Endothelial cell of umbilical vein (primary cell): ENCODE measurements around the gene OR2C3. TPM values are rescaled to one million over a fixed set of nuclear protein-coding genes. Genes with fewer than 3 reads are reported as not detected.

Experiments
- BruUV-seq: library from RNA; stranded (reverse); fragments of 400-500 nt; replicated peaks from 2 replicates; lab custom pipeline; 2021; lab: Mats Ljungman, UMichigan
- CTCF ChIA-PET: fragments of 300-600, 350-600 bp; sonication (Branson Sonifier 250); formaldehyde crosslinking; loops from one replicate; lab custom pipeline; 2021; ENCODE audit warnings: antibody characterized with exemption, inconsistent platforms; lab: Charles Lee
- POLR2A ChIA-PET: fragments of 300-600, 350-600 bp; sonication (Branson Sonifier 250); formaldehyde crosslinking; loops from one replicate; lab custom pipeline; 2021; ENCODE audit warnings: antibody characterized with exemption, inconsistent platforms; lab: Charles Lee
- DNase-seq: peaks from one replicate; pipeline ENCODE4 v3.0.0-alpha.2; 2011; ENCODE audit warnings: low read depth, low spot score
- FAIRE-seq: peaks from 2 replicates; lab custom pipeline; 2011; peaks lifted over from hg19 to GRCh38; lab: Jason Lieb, UNC
- H2AFZ ChIP-seq: 2 replicates; pipeline ENCODE4 v1.6.0; 2012; ENCODE audit warnings: low read depth, low read length, control low read depth, inconsistent platforms
- H3K27ac ChIP-seq: 2 replicates; pipeline ENCODE4 v1.5.1; 2011; ENCODE audit warnings: low read depth, mild to moderate bottlenecking, control low read depth, low read length, moderate library complexity; ENCODE audit not compliant: insufficient read depth
- H3K27me3 ChIP-seq, 2 experiments: 2 replicates each; pipeline versions ENCODE4 v1.6.0 to v1.6.1; 2011; ENCODE audit warnings: low read length in 2 of 2, mixed read lengths in 1 of 2; ENCODE audit not compliant: control insufficient read depth in 2 of 2, insufficient read depth in 2 of 2
- H3K36me3 ChIP-seq, 2 experiments: 2 replicates in 1 of 2; 3 replicates in 1 of 2; pipeline ENCODE4 v1.5.1; 2011; ENCODE audit warnings: low read length in 2 of 2, mild to moderate bottlenecking in 1 of 2, moderate library complexity in 1 of 2; ENCODE audit not compliant: control insufficient read depth in 2 of 2, insufficient read depth in 2 of 2; ENCODE audit errors: extremely low read depth in 1 of 2
- H3K4me1 ChIP-seq: 3 replicates; pipeline ENCODE4 v1.5.1; 2011; ENCODE audit warnings: mild to moderate bottlenecking, low read length; ENCODE audit not compliant: control insufficient read depth, insufficient read depth; ENCODE audit errors: extremely low read depth
- H3K4me2 ChIP-seq: 2 replicates; pipeline ENCODE4 v1.6.1; 2011; ENCODE audit warnings: low read length, control low read depth, mixed read lengths; ENCODE audit not compliant: insufficient read depth
- H3K4me3 ChIP-seq, 3 experiments: fragments of 200-600 bp in 1 of 3; sonication (generic), shearing (Covaris generic) in 1 of 3; replicated peaks in 1 of 3; 2 replicates each; pipeline ENCODE4 v1.5.1; 2011 to 2016; ENCODE audit warnings: control low read depth in 3 of 3, low read length in 3 of 3, mild to moderate bottlenecking in 2 of 3, inconsistent platforms in 1 of 3, low read depth in 1 of 3, moderate library complexity in 1 of 3; ENCODE audit not compliant: insufficient read depth in 1 of 3
- H3K79me2 ChIP-seq: 2 replicates; pipeline ENCODE4 v1.6.0; 2012; ENCODE audit warnings: low read length, inconsistent platforms; ENCODE audit not compliant: control insufficient read depth, insufficient read depth
- H3K9ac ChIP-seq: replicated peaks from 2 replicates; pipeline ENCODE3; 2011; ENCODE audit warnings: low read length, control low read depth; ENCODE audit not compliant: insufficient read depth; ENCODE audit errors: extremely low read depth
- H3K9me1 ChIP-seq: replicated peaks from 3 replicates; pipeline ENCODE4 v1.6.0; 2011; ENCODE audit warnings: mild to moderate bottlenecking, low read length; ENCODE audit not compliant: control insufficient read depth, insufficient read depth; ENCODE audit errors: extremely low read depth
- H3K9me3 ChIP-seq: replicated peaks from 2 replicates; pipeline ENCODE4 v1.5.1; 2012; ENCODE audit warnings: low read length, inconsistent platforms; ENCODE audit not compliant: control insufficient read depth, insufficient read depth
- H4K20me1 ChIP-seq: replicated peaks from 2 replicates; pipeline ENCODE3; 2011; ENCODE audit warnings: mild to moderate bottlenecking, low read length; ENCODE audit not compliant: control insufficient read depth, insufficient read depth; ENCODE audit errors: extremely low read depth
- FOS ChIP-seq: IDR thresholded peaks from 2 replicates; pipeline ENCODE4 v1.6.1; 2011; ENCODE audit warnings: mild to moderate bottlenecking, low read length, moderate library complexity, borderline replicate concordance; ENCODE audit not compliant: insufficient read depth
- GATA2 ChIP-seq: IDR thresholded peaks from 2 replicates; pipeline ENCODE4 v1.7.0; 2011; ENCODE audit warnings: low read depth, mild to moderate bottlenecking, moderate library complexity, mixed read lengths, low read length; ENCODE audit not compliant: insufficient read length, insufficient read depth
- JUN ChIP-seq: IDR thresholded peaks from 2 replicates; pipeline ENCODE4 v1.6.1; 2011; ENCODE audit warnings: borderline replicate concordance, low read depth; ENCODE audit not compliant: insufficient read length, insufficient read depth
- MAX ChIP-seq: IDR thresholded peaks from 2 replicates; pipeline ENCODE4 v1.6.1; 2011; ENCODE audit not compliant: insufficient read depth, insufficient read length
- POLR2AphosphoS5 ChIP-seq: IDR thresholded peaks from 2 replicates; pipeline ENCODE4 v1.6.1; 2012; ENCODE audit warnings: low read depth, mild to moderate bottlenecking, control low read depth, low read length, moderate library complexity; ENCODE audit not compliant: insufficient read depth
- dilution Hi-C: fragments of 300-500 bp; cut with MboI; formaldehyde crosslinking; loops from one replicate; pipeline ENCODE4 v1.15.0; 2019; ENCODE audit warnings: low sequenced_read_pairs; ENCODE audit not compliant: extremely low pct_ligation_motif_present
- intact Hi-C: fragments of 100-400 bp; cut with micrococcal nuclease; formaldehyde crosslinking; loops from one replicate; pipeline ENCODE4 v1.10.0; 2022
- polyA plus RNA-seq, 4 experiments: library from polyadenylated mRNA; depleted of rRNA in 3 of 4; stranded (reverse) in 3 of 4; unstranded in 1 of 4; fragments of >200 nt; gene quantifications; 2 replicates each; pipeline versions ENCODE4 v1.2.1 to v1.2.3, GENCODE V29; 2011 to 2012; ENCODE audit warnings: missing spikeins in 1 of 4
- total RNA-seq: library from RNA; stranded (reverse); gene quantifications from 2 replicates; pipeline ENCODE4 v1.2.3, GENCODE V29; 2021
- TF ChIP-seq, protein P1 (sequence below), 2 donors: IDR thresholded peaks; 1 replicate in 1 of 2; 2 replicates in 1 of 2; pipeline ENCODE4 v1.5.1; 2011; ENCODE audit warnings: low read length in 2 of 2, mild to moderate bottlenecking in 2 of 2, moderate library complexity in 2 of 2, control low read depth in 1 of 2, inconsistent platforms in 1 of 2, low read depth in 1 of 2; ENCODE audit not compliant: insufficient read depth in 1 of 2; ENCODE audit errors: extremely low read depth in 1 of 2

The OR2C3 gene
- total and polyA plus RNA-seq, 2 donors (not counting 3 experiments of a cell fraction or from before 2014, with no cell fraction given) = not detected

DNA sequence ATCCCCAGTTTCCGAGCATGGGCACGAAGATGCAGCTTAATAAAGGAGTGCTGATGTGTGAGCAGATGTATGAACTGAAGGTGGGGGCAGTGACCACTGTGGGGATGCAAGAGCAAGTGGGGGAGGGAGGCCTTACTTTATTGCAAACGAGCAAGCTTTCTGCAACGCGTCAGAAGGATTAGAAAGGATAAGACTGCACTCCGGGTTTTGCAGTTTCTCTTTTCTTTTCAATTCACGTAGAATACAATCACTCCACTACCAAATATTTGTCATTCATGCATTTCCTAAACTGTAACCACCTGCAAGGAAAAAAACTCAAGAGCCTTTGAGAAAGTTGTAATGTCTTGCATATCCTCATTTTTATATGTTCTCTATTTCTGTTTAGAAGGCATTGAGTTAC, 4.3 kb upstream of the OR2C3 start:
- POLR2A ChIA-PET = no interaction called here
- BruUV-seq = no TSS peak
- Histone ChIP-seq H3K9ac (no peak overlapping the region), H3K9me1 (no peaks in the 10 kb centered on the region), H3K4me1 (no peaks in the 10 kb centered on the region), H4K20me1 (no peaks in the 10 kb centered on the region), H3K4me3 (no peak overlapping the region), H2AFZ (no peak overlapping the region), H3K27me3 (no peaks in the 10 kb centered on the region), H3K79me2 (no peaks in the 10 kb centered on the region), H3K36me3 (no peaks in the 10 kb centered on the region), H3K9me3 (peaks cover 2% of the 10 kb centered on the region), H3K4me2 (no peak overlapping the region), H3K27ac (no peak overlapping the region)
- DNase-seq = no peak
- FAIRE-seq = no peak
- CTCF ChIA-PET = no interaction called here
- no peak for TF ChIP-seq MAX
- TF ChIP-seq JUN = no peak
- no peak for TF ChIP-seq POLR2AphosphoS5
- TF ChIP-seq, protein P1, sequence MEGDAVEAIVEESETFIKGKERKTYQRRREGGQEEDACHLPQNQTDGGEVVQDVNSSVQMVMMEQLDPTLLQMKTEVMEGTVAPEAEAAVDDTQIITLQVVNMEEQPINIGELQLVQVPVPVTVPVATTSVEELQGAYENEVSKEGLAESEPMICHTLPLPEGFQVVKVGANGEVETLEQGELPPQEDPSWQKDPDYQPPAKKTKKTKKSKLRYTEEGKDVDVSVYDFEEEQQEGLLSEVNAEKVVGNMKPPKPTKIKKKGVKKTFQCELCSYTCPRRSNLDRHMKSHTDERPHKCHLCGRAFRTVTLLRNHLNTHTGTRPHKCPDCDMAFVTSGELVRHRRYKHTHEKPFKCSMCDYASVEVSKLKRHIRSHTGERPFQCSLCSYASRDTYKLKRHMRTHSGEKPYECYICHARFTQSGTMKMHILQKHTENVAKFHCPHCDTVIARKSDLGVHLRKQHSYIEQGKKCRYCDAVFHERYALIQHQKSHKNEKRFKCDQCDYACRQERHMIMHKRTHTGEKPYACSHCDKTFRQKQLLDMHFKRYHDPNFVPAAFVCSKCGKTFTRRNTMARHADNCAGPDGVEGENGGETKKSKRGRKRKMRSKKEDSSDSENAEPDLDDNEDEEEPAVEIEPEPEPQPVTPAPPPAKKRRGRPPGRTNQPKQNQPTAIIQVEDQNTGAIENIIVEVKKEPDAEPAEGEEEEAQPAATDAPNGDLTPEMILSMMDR (IDR thresholded peaks at IDR 0.05; ENCODE audit: extremely low read depth in 1 of 2, insufficient read depth in 1 of 2, low read depth in 1 of 2, low read length in 2 of 2) = no peak
- no peak for TF ChIP-seq GATA2
- TF ChIP-seq FOS = no peak
- dilution Hi-C loops = no loop called here
- intact Hi-C loops = no loop called here
